BJ (cell line): ENCODE results near the gene UQCR11. TPM values are rescaled to one million over a fixed set of nuclear protein-coding genes. Genes with fewer than 3 reads are reported as not detected.

Experiments used
- CTCF ChIA-PET: fragments of 350-600 bp; formaldehyde crosslinking; extraction: SDS; loops from one replicate; lab custom pipeline; 2021; ENCODE audit warnings: antibody characterized with exemption, inconsistent platforms; lab: Yijun Ruan, JAX
- POLR2A ChIA-PET: fragments of 300-600 bp; sonication (Branson Sonifier 250); formaldehyde crosslinking; extraction: SDS; loops from one replicate; lab custom pipeline; 2021; ENCODE audit warnings: antibody characterized with exemption; lab: Charles Lee
- DNase-seq: peaks from one replicate; pipeline ENCODE4 v3.0.0-alpha.2; 2011; ENCODE audit warnings: low read depth
- H3K27me3 ChIP-seq: 2 replicates; pipeline ENCODE4 v1.6.0; 2011; ENCODE audit warnings: low read length; ENCODE audit not compliant: control insufficient read depth, insufficient read depth
- H3K36me3 ChIP-seq: 2 replicates; pipeline ENCODE4 v1.5.1; 2011; ENCODE audit warnings: low read length; ENCODE audit not compliant: control insufficient read depth, insufficient read depth
- H3K4me3 ChIP-seq: 2 replicates; pipeline ENCODE4 v1.5.1; 2011; ENCODE audit warnings: low read depth, mild to moderate bottlenecking, control low read depth, low read length
- polyA plus RNA-seq: library from polyadenylated mRNA; depleted of rRNA; stranded (reverse); fragments of >200 nt; gene quantifications from 2 replicates; pipeline ENCODE4 v1.2.3, GENCODE V29; 2011
- TF ChIP-seq, protein P1 (sequence below): IDR thresholded peaks from 2 replicates; pipeline ENCODE4 v1.5.1; 2011; ENCODE audit warnings: low read depth, mild to moderate bottlenecking, control low read depth, inconsistent platforms, low read length, moderate library complexity; ENCODE audit not compliant: insufficient read depth

Gene UQCR11
- polyA plus RNA-seq, 1 experiment = 213 TPM

GRCh38 chr19:1575323-1576241, 29.7 kb downstream of the UQCR11 start:
- POLR2A ChIA-PET = interaction anchor here (0.7 kb wide), 2 partner anchors 14 to 282 kb away, joined by 5 to 9 read pairs; no protein-coding TSS in a partner anchor
- Histone ChIP-seq H3K4me3 (no peak overlapping the region), H3K27me3 (no peaks in the 10 kb centered on the region), H3K36me3 (peaks cover 16% of the 10 kb centered on the region)
- CTCF ChIA-PET = interaction anchor here (0.6 to 1.2 kb wide), 4 partner anchors 9 to 29 kb away, joined by 3 to 5 read pairs (median 4); no protein-coding TSS in a partner anchor
- DNase-seq = no peak
- TF ChIP-seq, protein P1, sequence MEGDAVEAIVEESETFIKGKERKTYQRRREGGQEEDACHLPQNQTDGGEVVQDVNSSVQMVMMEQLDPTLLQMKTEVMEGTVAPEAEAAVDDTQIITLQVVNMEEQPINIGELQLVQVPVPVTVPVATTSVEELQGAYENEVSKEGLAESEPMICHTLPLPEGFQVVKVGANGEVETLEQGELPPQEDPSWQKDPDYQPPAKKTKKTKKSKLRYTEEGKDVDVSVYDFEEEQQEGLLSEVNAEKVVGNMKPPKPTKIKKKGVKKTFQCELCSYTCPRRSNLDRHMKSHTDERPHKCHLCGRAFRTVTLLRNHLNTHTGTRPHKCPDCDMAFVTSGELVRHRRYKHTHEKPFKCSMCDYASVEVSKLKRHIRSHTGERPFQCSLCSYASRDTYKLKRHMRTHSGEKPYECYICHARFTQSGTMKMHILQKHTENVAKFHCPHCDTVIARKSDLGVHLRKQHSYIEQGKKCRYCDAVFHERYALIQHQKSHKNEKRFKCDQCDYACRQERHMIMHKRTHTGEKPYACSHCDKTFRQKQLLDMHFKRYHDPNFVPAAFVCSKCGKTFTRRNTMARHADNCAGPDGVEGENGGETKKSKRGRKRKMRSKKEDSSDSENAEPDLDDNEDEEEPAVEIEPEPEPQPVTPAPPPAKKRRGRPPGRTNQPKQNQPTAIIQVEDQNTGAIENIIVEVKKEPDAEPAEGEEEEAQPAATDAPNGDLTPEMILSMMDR = no peak

GRCh38 chr19:1574354-1575136, 30.7 kb downstream of the UQCR11 start:
- ChIA-PET CTCF (interaction anchor here (0.9 kb wide), 1 partner anchor 10 kb away, joined by 5 read pairs; no protein-coding TSS in a partner anchor), POLR2A (interaction anchor here (0.7 kb wide), 2 partner anchors 15 to 283 kb away, joined by 5 to 9 read pairs; no protein-coding TSS in a partner anchor)
- TF ChIP-seq, protein P1 = no peak
- H3K4me3 ChIP-seq = no peak overlapping the region
- DNase-seq = no peak
- H3K36me3 ChIP-seq = peaks cover 11% of the 10 kb centered on the region
- no peaks in the 10 kb centered on the region for H3K27me3 ChIP-seq

- no peak for DNase-seq
- Histone ChIP-seq H3K4me3 (no peak overlapping the region), H3K27me3 (no peaks in the 10 kb centered on the region), H3K36me3 (peaks cover 8% of the 10 kb centered on the region)
- CTCF ChIA-PET = no interaction called here
- POLR2A ChIA-PET = no interaction called here
- TF ChIP-seq, protein P1 = no peak
Measured at GRCh38 chr19:1572795-1573194, 32.5 kb downstream of the UQCR11 start.

- ChIA-PET POLR2A (no interaction called here), CTCF (no interaction called here)
- no peak for DNase-seq
Measured at GRCh38 chr19:1571358-1571757, 33.9 kb downstream of the UQCR11 start.

More at GRCh38 chr19:1571358-1571757, 33.9 kb downstream of the UQCR11 start:
- H3K4me3 ChIP-seq = no peak overlapping the region
- TF ChIP-seq, protein P1 = no peak
- no peaks in the 10 kb centered on the region for H3K27me3 ChIP-seq
- H3K36me3 ChIP-seq = peaks cover 2% of the 10 kb centered on the region
